Gastroesophageal sphincter (tissue), 3 donors: ENCODE measurements around the gene TAS2R10.

Experiments used
- EP300 ChIP-seq: sonication (generic); formaldehyde crosslinking; IDR thresholded peaks from one replicate; pipeline ENCODE4 v1.6.1; 2017; ENCODE audit warnings: antibody characterized with exemption, mild to moderate bottlenecking
- TF ChIP-seq, protein P1 (sequence below), 4 experiments: fragments of 200-600 bp in 2 of 4; fragments of 450-650 bp in 2 of 4; sonication (generic) in 1 of 4; IDR thresholded peaks; one replicate each; pipeline ENCODE4 v1.5.1; 2017 to 2019; ENCODE audit warnings: antibody characterized with exemption in 4 of 4, mild to moderate bottlenecking in 2 of 4, moderate library complexity in 2 of 4

- TF ChIP-seq, protein P1, sequence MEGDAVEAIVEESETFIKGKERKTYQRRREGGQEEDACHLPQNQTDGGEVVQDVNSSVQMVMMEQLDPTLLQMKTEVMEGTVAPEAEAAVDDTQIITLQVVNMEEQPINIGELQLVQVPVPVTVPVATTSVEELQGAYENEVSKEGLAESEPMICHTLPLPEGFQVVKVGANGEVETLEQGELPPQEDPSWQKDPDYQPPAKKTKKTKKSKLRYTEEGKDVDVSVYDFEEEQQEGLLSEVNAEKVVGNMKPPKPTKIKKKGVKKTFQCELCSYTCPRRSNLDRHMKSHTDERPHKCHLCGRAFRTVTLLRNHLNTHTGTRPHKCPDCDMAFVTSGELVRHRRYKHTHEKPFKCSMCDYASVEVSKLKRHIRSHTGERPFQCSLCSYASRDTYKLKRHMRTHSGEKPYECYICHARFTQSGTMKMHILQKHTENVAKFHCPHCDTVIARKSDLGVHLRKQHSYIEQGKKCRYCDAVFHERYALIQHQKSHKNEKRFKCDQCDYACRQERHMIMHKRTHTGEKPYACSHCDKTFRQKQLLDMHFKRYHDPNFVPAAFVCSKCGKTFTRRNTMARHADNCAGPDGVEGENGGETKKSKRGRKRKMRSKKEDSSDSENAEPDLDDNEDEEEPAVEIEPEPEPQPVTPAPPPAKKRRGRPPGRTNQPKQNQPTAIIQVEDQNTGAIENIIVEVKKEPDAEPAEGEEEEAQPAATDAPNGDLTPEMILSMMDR (IDR thresholded peaks at IDR 0.05), result no peak
- no peak for TF ChIP-seq EP300
Measured at GRCh38 chr12:10829994-10830393, 3.8 kb upstream of the TAS2R10 start.
